ENCODE measurements around the gene DMAC2. TPM values are rescaled to one million over a fixed set of nuclear protein-coding genes. Genes with fewer than 3 reads are reported as not detected.
"Not testable (repeated sequence)": the region's sequence is repeated elsewhere in the genome, so short reads cannot be mapped to it uniquely, and the experiment has no call there.

The DMAC2 gene
- total and polyA plus RNA-seq, 5 donors: 52.6 to 86.8 (median 84.9) TPM

DNA sequence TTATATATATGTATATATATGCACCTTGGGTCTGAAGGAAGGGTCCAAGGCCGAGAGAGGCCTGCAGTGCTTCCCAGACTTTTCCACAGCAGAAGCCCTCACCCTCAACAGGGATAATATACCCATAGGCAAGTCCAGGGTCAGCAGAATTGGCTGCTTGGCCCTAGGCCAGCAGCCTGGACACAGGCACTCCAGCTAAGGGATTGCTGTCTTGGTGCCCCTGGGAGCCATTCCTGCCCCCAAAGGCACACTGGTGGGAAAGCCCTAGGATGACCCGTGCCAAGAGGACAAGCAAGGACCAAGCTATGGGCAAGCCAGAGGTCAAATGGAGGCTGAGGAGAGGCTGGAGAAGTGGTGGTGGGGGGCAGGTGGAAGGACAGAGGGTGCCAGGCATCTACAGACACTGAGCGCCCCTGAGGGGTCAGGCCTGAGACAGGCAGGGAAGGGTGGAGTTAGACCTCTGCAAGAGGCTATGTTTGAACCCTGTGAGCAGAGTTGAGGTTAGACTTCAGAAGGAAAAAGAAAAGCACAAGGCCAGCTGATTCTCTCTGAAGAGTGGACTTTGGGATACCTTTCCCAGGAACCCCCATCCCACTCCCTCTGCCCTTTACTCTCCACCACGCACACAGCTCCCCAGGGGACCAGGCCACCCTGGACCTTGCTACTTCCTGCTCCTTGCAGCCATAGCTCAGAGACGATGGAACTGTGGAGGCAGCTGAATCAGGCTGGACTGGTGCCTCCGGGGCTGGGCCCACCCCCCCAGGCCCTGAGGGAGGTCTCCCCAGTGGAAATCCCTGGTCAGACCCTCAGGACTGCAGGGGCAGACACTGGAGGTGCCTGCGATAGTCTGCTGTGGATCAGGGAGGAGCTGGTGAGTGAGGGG lies 3.0 kb upstream of the DMAC2 start, which contains the start of gene ERICH4:
TSS of gene ERICH4 (plus strand) at position 684 of the 883 bp plus-strand sequence. CDS start at position 698, 14 bp downstream.
- Histone ChIP-seq H3K27ac (ENCODE audit: low read length) (no peak within 1 kb of the TSS), H3K4me3 (ENCODE audit: low read length) (no peak within 1 kb of the TSS), H3K4me1 (ENCODE audit: control insufficient read depth, insufficient read depth, low read length) (no peaks in the 10 kb centered on the region), H3K9me3 (ENCODE audit: control insufficient read depth, low read length) (no peaks in the 10 kb centered on the region), H3K27me3 (ENCODE audit: control insufficient read depth, insufficient read depth) (no peaks in the 10 kb centered on the region)
- 60% methylated on average over 7 of the region's 7 CpGs for WGBS
- intact Hi-C loops (cut with DNase I): no loop called here
- DNase-seq (no peak), ATAC-seq (no peak)

DNA sequence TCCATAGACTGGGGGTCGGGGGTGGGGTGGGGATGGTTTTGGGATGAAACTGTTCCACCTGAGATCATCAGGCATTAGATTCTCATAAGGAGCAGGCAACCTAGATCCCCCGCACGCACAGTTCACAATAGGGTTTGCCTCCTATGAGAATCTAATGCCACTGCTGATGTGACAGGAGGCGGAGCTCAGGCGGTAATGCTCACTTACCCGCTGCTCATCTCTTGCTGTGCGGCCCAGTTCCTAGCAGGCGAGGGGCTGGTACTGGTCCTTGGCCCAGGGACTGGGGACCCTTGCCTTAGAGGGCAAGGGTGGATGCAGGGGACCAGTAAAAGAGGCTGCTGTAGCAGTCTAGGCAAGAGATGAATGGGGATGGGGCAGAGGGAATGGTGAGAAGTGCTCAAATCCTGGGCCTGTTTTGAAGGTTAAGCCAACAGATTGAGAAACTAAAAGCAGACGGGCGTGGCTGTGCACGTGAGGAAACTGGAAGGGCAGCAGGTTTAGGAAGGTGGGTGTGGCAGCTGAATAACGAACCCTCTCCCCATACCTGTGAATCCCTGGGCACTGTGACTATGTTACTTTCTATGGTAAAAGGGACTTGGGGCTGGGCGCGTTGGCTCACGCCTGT lies 1.7 kb upstream of the DMAC2 start:
- Histone ChIP-seq H3K27me3 (ENCODE audit: control insufficient read depth, insufficient read depth) (no peaks in the 10 kb centered on the region), H3K4me1 (ENCODE audit: control insufficient read depth, insufficient read depth, low read length) (no peaks in the 10 kb centered on the region), H3K4me3 (ENCODE audit: low read length) (no peak overlapping the region), H3K9me3 (ENCODE audit: control insufficient read depth, low read length) (no peaks in the 10 kb centered on the region), H3K27ac (ENCODE audit: low read length) (no peak overlapping the region)
- DNase-seq: no peak
- 84% methylated on average over 15 of the region's 15 CpGs for WGBS
- intact Hi-C loops (cut with DNase I): no loop called here
- ATAC-seq: no peak

DNA sequence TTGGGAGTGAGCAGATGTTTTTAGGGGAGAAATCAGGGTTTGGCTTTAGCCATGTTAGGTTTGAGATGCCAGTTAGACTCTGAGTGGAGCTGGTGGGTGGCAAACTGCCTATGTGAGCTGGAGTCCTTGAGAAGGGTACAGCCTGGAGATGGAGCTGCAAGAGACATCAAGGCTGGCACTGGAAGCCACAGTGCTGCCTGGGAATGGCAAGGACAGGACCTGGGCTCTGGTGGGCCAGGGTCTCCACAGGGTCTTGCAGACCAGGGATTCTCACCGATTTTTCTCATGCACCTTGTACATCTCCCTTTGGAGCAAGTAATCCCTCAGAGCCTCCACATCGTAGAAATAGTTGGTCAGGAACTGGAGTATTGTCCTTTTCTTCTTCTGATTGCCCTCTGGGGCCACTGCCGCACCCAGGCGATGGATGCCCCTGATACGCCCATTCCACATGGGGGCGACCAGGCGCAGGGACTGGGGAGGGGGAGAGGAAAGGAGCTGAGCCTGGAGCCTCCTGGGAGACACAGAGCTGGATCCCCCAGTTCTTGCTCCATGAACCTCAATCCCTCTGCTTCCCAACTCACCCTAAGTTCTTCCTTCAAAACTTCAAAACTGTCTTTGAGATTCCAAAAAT lies 1.7 kb downstream of the DMAC2 start:
- peak in 1 of 3 donors; percentile 31 for DNase-seq
- Histone ChIP-seq H3K9me3 (ENCODE audit: control insufficient read depth, low read length) (no peaks in the 10 kb centered on the region), H3K4me3 (ENCODE audit: low read length) (no peak overlapping the region), H3K27ac (ENCODE audit: low read length) (no peak overlapping the region), H3K4me1 (ENCODE audit: control insufficient read depth, insufficient read depth, low read length) (no peaks in the 10 kb centered on the region), H3K27me3 (ENCODE audit: control insufficient read depth, insufficient read depth) (no peaks in the 10 kb centered on the region)
- ATAC-seq: no peak
- intact Hi-C loops (cut with DNase I): loop anchor here in 1 of 4 donors (10.0 kb wide), 1 partner anchor 83 kb away; the partner anchor contains the start of gene TGFB1
- WGBS: 89% methylated on average over 7 of the region's 7 CpGs

DNA sequence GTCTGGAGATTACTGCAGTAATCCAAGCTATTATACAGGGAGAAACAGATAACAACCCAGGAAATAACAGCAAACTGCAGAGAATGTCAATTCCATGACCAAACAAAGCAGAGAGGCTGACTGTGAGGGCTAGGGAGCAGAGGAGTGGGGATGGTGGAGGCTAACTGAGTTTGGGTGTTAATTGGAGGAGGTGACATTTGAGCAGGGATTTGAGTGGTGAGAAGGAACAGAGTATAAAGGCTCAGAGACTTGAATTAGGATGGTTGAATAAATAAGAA lies 3.1 kb downstream of the DMAC2 start:
- Histone ChIP-seq H3K27ac (ENCODE audit: low read length) (no peak overlapping the region), H3K4me1 (ENCODE audit: control insufficient read depth, insufficient read depth, low read length) (no peaks in the 10 kb centered on the region), H3K27me3 (ENCODE audit: control insufficient read depth, insufficient read depth) (no peaks in the 10 kb centered on the region), H3K4me3 (ENCODE audit: low read length) (no peak overlapping the region), H3K9me3 (ENCODE audit: control insufficient read depth, low read length) (no peaks in the 10 kb centered on the region)
- no peak for ATAC-seq
- DNase-seq: no peak
- intact Hi-C loops (cut with DNase I): loop anchor here in 1 of 4 donors (10.0 kb wide), 1 partner anchor 82 kb away; the partner anchor contains the start of gene TGFB1

DNA sequence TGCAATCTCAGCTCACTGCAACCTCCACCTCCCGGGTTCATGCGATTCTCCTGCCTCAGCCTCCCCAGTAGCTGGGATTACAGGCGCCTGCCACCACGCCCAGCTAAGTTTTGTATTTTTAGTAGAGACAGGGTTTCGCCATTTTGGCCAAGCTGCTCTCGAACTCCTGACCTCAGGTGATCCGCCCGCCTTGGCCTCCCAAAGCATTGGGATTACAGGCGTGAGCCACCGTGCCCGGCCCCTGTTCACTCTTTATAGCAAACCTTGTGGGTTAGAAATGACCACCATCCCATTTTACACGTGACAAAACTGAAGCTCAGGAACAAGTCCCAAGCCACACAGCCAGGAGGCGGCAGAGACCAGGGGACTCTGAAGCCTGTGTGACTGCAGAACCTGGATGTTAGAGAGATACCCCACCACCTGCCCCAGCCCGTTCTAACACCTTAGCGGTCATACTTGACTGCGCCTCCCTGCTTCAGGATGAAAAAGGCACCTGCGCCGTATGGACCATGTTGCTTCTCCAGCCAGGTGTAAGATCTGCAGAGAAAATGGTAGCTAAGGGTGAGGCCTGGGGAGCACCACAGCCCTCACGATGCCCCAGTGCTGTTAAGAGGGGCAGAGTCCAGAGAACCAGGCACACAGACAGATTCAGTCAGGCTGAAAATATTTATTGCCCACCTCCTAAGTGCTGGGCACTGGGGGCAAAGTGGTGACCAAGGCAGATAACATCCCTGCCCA lies 3.6 kb downstream of the DMAC2 start:
- Histone ChIP-seq H3K27me3 (ENCODE audit: control insufficient read depth, insufficient read depth) (no peaks in the 10 kb centered on the region), H3K4me1 (ENCODE audit: control insufficient read depth, insufficient read depth, low read length) (peaks cover 2% of the 10 kb centered on the region), H3K9me3 (ENCODE audit: control insufficient read depth, low read length) (no peaks in the 10 kb centered on the region), H3K27ac (ENCODE audit: low read length) (no peak overlapping the region), H3K4me3 (ENCODE audit: low read length) (no peak overlapping the region)
- WGBS: 95% methylated on average over 19 of the region's 19 CpGs
- DNase-seq: no peak
- intact Hi-C loops (cut with DNase I): loop anchor here in 1 of 4 donors (10.0 kb wide), 1 partner anchor 81 kb away; the partner anchor contains the start of gene TGFB1
- no peak for ATAC-seq

DNA sequence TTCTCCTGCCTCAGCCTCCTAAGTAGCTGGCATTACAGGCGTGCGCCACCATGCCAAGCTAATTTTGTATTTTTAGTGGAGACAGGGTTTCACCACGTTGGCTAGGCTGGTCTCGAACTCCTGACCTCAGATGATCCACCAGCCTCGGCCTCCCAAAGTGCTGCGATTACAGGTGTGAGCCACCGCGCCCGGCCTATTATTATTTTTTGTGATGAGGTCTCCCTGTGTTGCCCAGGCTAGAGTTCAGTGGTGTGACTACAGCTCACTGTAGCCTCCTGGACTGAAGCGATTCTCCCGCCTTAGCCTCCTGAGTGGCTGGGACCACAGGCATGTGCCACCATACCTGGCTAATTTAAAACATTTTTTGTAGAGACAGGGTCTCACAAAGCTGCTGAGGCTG lies 4.3 kb downstream of the DMAC2 start:
- not testable (repeated sequence) for H3K4me1 ChIP-seq (ENCODE audit: control insufficient read depth, insufficient read depth, low read length); ATAC-seq; H3K27me3 ChIP-seq (ENCODE audit: control insufficient read depth, insufficient read depth); H3K27ac ChIP-seq (ENCODE audit: low read length); H3K9me3 ChIP-seq (ENCODE audit: control insufficient read depth, low read length); H3K4me3 ChIP-seq (ENCODE audit: low read length); DNase-seq
- 97% methylated on average over 11 of the region's 11 CpGs for WGBS
- intact Hi-C loops (cut with DNase I): loop anchor here in 1 of 4 donors (10.0 kb wide), 1 partner anchor 81 kb away; the partner anchor contains the start of gene TGFB1

DNA sequence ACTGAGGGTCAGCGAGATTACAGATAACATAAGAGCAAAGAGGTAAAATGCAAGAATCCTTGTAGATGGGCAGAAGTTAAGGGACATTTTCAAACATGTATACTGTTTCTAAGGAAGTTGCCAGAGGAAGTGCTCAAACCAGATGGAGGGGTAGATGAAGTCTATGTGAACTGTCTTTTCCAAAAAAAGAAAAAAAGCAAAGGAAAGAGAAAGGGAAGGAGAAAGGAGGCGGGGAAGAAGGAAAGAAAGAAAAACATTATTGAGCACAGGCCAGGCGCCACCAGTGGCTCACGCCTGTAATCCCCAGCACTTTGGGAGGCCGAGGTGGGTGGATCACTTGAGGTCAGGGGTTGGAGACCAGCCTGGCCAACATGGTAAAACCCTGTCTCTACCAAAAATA lies 5.3 kb downstream of the DMAC2 start:
- peak in 1 of 3 donors; percentile 22 for DNase-seq
- no peak for ATAC-seq
- H3K27me3 ChIP-seq (ENCODE audit: control insufficient read depth, insufficient read depth): no peaks in the 10 kb centered on the region
- no peaks in the 10 kb centered on the region for H3K9me3 ChIP-seq (ENCODE audit: control insufficient read depth, low read length)
- H3K27ac ChIP-seq (ENCODE audit: low read length): no peak overlapping the region
- 78% methylated on average over 5 of the region's 5 CpGs for WGBS
- intact Hi-C loops (cut with DNase I): loop anchor here in 1 of 4 donors (10.0 kb wide), 1 partner anchor 80 kb away; the partner anchor contains the start of gene TGFB1
- H3K4me1 ChIP-seq (ENCODE audit: control insufficient read depth, insufficient read depth, low read length): peaks cover 3% of the 10 kb centered on the region
- no peak overlapping the region for H3K4me3 ChIP-seq (ENCODE audit: low read length)

DNA sequence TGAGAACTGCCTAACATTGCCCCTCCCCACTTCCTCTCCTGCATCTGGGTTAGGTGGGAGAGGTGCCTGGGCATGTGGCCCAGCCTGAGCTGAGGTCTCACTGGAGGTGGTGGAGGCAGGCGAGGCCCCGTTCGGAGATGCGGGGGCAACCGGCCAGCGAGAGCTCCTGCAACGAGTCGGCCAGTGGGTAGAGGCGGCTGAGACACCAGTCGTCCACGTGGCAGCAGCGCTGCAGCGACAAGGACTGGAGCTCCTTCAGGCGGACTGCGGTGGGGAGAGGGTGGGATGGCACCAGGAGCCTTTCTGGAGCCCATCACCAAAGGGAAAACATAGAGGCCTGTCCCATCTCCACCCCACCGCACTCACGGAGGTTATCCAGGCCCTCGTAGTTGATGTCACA lies 6.5 kb downstream of the DMAC2 start:
- Histone ChIP-seq H3K4me3 (ENCODE audit: low read length) (no peak overlapping the region), H3K27ac (ENCODE audit: low read length) (no peak overlapping the region)
- WGBS: 79% methylated on average over 18 of the region's 18 CpGs

DNA sequence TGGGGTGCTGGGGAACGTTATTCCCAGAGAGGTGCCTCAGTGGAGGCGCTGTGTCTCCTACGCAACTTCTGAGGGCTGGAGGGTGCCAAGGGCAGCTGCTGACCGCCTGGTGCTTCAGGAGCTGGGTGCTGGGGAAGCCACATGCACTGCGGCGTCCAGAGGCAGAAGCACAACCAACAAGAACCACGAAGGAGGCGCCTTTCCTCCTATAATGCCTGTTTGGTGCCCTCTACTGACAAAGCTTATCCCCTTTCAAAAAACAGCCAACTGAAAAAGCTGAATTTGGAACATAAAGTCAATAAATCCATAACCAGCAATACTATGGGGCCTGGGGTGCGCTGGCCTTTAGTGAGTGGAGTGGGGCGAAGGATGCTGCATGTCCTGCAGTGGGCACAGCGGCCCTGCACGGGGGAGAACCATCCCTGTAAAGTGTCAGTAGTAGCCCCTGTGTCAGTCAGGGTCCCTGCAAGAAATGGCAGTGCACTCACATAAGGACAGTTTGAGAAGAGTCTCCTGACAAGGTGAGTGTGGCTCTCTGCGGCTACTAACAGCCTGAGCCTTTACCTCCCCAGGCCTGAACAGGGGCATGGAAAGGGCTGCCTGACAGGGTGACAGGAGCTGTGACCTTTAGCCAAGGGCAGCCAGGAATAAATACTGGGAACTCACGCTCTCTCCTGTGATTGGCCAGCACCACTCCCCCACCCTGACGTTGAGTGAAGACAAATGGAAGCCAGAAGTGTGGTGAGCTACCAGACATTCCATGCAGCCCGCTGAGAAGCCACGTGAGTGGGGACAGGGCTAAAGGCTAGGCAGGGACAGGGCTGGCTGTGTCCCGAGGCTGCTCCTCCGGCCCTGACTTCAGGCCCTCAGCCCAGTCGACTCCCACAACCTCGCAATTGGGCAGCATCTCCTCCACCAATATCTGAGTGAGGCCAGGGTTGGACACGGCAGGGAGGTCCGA lies 8.0 kb downstream of the DMAC2 start:
- peak; percentile 64 to 72 for ATAC-seq
- no peak overlapping the region for H3K4me3 ChIP-seq (ENCODE audit: low read length)
- 53% methylated on average over 23 of the region's 23 CpGs for WGBS
- DNase-seq: peak; percentile 58 to 86 (median 80)
- H3K27me3 ChIP-seq (ENCODE audit: control insufficient read depth, insufficient read depth): no peaks in the 10 kb centered on the region
- intact Hi-C loops (cut with DNase I): loop anchor here in 1 of 4 donors (10.0 kb wide), 1 partner anchor 77 kb away; the partner anchor contains the start of gene TGFB1
- H3K4me1 ChIP-seq (ENCODE audit: control insufficient read depth, insufficient read depth, low read length): peaks cover 3% of the 10 kb centered on the region
- H3K27ac ChIP-seq (ENCODE audit: low read length): peak overlapping the region; percentile 83
- H3K9me3 ChIP-seq (ENCODE audit: control insufficient read depth, low read length): no peaks in the 10 kb centered on the region

More for the DNA sequence above, 6.5 kb downstream of the DMAC2 start:
- Histone ChIP-seq H3K27me3 (ENCODE audit: control insufficient read depth, insufficient read depth) (no peaks in the 10 kb centered on the region), H3K4me1 (ENCODE audit: control insufficient read depth, insufficient read depth, low read length) (peaks cover 3% of the 10 kb centered on the region), H3K9me3 (ENCODE audit: control insufficient read depth, low read length) (no peaks in the 10 kb centered on the region)
- ATAC-seq (no peak), DNase-seq (peak in 1 of 3 donors; percentile 52)
- intact Hi-C loops (cut with DNase I): loop anchor here in 1 of 4 donors (10.0 kb wide), 1 partner anchor 78 kb away; the partner anchor contains the start of gene TGFB1
